ENCODE results near the gene OR5A2.

- TF ChIP-seq CTCF (IDR thresholded peaks at IDR 0.05) = no peak
- no peak for TF ChIP-seq POLR2A (IDR thresholded peaks at IDR 0.05)
Measured at GRCh38 chr11:59427068-59427382, 812 bp upstream of the OR5A2 start.
